ENCODE data around the gene KIRREL3. TPM values are rescaled to one million over a fixed set of nuclear protein-coding genes. Genes with fewer than 3 reads are reported as not detected.

The KIRREL3 gene
- polyA plus RNA-seq, 2 of the 4 experiments (the other 2 are of a cell fraction): 3.0 to 11.0 TPM

DNA sequence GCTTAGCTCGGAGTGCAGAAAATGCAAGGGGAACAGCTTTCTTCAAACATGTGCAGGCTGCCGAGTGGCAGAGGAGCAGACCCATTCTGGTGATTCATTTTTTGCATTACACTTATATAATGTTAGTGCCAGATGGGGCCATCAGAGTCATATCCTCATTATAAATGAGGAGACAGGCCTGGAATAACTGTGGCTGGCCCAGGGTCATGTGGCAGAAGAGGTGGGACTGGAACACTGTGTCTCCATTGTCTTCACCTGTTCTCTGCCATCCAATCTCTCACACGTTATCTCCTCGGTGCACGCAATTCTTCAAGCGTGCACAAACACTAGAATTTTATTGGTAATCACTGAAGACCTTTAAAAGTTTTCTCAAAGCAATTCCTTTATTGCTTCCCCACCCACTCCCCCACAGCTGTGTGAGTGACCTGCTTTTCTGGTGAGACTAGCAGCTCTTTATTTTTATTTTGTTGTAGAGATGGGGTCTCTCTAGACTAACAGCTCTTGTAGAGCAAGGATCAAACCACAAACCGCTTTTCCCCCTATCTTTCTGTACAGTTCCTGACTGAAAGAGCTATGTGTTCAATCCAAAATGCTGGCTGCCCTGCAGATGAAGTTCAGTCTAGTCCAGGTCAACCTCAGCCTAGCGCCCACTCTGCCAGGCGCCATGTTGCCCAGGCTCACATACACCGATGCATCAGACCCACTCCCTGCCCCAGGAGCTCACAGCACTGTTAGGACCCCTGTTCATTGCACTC lies 569.8 kb downstream of the KIRREL3 start:
- Histone ChIP-seq H3K4me1 (0 out of 3 replicates have a peak, but pooled peaks cover 7% of the 10 kb centered on the region), H3K4me2 (no peak overlapping the region), H3K4me3 (no peak overlapping the region), H3K9me3 (no peaks in the 10 kb centered on the region), H3K27ac (no peak overlapping the region)
- ChIA-PET POLR2A (no interaction called here), CTCF (interaction anchor here (1.1 kb wide), 1 partner anchor 10 kb away, joined by 4 read pairs; no protein-coding TSS in a partner anchor)
- FAIRE-seq (no peak), ATAC-seq (no peak), DNase-seq (ENCODE audit: low read depth in 1 of 2, low spot score in 1 of 2) (no peak)
- 89% methylated on average over 10 of the region's 10 CpGs for WGBS (ENCODE audit: missing lambda C conversion rate)
- no peak for TF ChIP-seq RCOR1 (IDR thresholded peaks at IDR 0.05; ENCODE audit: low read depth, low read length)

DNA sequence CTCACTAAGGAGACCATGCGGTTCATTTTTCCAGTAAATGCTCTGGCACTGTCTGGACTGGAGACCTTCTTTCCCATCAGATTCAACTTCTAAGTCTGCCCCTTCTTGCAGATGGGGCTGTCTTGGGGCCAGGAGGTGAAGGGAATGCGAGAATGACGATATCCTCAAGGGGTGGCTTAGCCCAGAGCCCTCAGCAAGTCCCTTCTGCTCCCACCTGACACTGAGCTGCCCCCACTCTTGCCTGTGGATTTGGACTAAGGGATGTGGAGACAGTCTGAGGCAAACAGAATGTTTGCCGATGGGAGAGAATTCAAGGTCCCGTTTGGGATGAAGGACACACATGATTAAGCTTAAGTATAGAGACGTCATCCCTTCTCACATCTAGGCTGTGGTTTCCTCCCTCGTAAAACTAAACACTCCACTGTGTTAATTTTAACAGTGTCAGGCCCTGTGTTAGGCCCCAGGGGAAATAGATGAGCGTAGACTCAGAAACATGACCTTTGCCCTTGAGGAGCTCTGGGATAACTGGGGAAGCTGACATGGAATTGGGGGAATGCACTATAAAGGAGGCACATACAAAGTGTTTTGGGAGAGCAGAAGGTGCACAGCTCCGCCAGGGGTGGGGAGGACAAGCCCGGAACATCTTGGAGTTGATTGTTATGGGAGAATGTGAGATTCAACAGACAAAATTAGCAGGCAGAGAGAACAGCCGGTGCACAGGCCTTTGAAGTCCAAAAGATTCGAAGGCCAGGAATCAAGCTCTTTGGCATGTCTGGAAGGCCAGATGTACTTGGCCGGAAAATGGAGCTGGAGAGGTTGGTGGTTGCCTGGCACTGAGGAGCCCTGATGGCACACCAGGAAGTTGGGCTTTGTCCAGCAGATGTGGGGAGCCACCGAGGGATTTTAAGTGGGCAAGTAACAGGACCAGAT lies 573.5 kb downstream of the KIRREL3 start:
- no peak for TF ChIP-seq EHMT2 (IDR thresholded peaks at IDR 0.05; ENCODE audit: low read depth)
- no peak for TF ChIP-seq NR3C1 (IDR thresholded peaks at IDR 0.05)
- no peak for TF ChIP-seq ZNF302 (CRISPR knock-in tag; IDR thresholded peaks at IDR 0.05)
- TF ChIP-seq FOSB (CRISPR knock-in tag; IDR thresholded peaks at IDR 0.05): no peak
- TF ChIP-seq, protein P1, sequence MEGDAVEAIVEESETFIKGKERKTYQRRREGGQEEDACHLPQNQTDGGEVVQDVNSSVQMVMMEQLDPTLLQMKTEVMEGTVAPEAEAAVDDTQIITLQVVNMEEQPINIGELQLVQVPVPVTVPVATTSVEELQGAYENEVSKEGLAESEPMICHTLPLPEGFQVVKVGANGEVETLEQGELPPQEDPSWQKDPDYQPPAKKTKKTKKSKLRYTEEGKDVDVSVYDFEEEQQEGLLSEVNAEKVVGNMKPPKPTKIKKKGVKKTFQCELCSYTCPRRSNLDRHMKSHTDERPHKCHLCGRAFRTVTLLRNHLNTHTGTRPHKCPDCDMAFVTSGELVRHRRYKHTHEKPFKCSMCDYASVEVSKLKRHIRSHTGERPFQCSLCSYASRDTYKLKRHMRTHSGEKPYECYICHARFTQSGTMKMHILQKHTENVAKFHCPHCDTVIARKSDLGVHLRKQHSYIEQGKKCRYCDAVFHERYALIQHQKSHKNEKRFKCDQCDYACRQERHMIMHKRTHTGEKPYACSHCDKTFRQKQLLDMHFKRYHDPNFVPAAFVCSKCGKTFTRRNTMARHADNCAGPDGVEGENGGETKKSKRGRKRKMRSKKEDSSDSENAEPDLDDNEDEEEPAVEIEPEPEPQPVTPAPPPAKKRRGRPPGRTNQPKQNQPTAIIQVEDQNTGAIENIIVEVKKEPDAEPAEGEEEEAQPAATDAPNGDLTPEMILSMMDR (IDR thresholded peaks at IDR 0.05): no peak
- no peak for ATAC-seq
- Histone ChIP-seq H3K27ac (no peak overlapping the region), H3K9me3 (no peaks in the 10 kb centered on the region), H3K4me2 (no peak overlapping the region), H3K4me3 (no peak overlapping the region), H3K4me1 (0 out of 3 replicates have a peak, but pooled peaks cover 7% of the 10 kb centered on the region)
- WGBS (ENCODE audit: missing lambda C conversion rate): 83% methylated on average over 14 of the region's 14 CpGs
- POLR2A ChIA-PET: no interaction called here
- no peak for FAIRE-seq
- no peak for DNase-seq (ENCODE audit: low read depth in 1 of 2, low spot score in 1 of 2)
- CTCF ChIA-PET: interaction anchor here (0.6 to 1.1 kb wide), 2 partner anchors 13 to 116 kb away, joined by 3 read pairs; no protein-coding TSS in a partner anchor

DNA sequence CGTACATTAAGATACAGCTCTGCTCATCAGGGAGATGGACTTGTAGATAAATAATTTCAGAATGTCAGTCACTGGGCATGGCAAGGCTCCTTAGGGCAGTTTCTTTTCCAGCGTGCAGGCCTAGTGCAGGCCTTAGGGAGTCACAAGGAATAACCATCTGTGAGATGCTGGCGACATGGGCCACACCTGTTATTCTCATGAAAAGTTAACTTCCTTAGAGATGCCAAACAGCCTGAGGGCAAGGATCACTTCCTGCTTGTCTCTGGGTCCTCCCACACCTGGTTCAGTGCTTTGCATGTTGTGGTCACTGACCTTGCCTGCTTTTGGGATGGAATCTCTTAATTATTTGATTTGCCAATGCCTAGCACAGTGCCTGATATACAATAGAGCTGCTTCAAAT lies 574.5 kb downstream of the KIRREL3 start:
- no peak for TF ChIP-seq TP53 (CRISPR knock-in tag; IDR thresholded peaks at IDR 0.05)
- TF ChIP-seq PHF8 (IDR thresholded peaks at IDR 0.05; ENCODE audit: borderline replicate concordance, low read depth): no peak
- TF ChIP-seq FOSB (CRISPR knock-in tag; IDR thresholded peaks at IDR 0.05): no peak
- no peak for TF ChIP-seq CEBPB (IDR thresholded peaks at IDR 0.05)
- no peak for TF ChIP-seq CHD4 (IDR thresholded peaks at IDR 0.05; ENCODE audit: borderline replicate concordance)
- no peak for TF ChIP-seq MYC (IDR thresholded peaks at IDR 0.05; ENCODE audit: borderline replicate concordance, low read length)
- TF ChIP-seq, protein P2, sequence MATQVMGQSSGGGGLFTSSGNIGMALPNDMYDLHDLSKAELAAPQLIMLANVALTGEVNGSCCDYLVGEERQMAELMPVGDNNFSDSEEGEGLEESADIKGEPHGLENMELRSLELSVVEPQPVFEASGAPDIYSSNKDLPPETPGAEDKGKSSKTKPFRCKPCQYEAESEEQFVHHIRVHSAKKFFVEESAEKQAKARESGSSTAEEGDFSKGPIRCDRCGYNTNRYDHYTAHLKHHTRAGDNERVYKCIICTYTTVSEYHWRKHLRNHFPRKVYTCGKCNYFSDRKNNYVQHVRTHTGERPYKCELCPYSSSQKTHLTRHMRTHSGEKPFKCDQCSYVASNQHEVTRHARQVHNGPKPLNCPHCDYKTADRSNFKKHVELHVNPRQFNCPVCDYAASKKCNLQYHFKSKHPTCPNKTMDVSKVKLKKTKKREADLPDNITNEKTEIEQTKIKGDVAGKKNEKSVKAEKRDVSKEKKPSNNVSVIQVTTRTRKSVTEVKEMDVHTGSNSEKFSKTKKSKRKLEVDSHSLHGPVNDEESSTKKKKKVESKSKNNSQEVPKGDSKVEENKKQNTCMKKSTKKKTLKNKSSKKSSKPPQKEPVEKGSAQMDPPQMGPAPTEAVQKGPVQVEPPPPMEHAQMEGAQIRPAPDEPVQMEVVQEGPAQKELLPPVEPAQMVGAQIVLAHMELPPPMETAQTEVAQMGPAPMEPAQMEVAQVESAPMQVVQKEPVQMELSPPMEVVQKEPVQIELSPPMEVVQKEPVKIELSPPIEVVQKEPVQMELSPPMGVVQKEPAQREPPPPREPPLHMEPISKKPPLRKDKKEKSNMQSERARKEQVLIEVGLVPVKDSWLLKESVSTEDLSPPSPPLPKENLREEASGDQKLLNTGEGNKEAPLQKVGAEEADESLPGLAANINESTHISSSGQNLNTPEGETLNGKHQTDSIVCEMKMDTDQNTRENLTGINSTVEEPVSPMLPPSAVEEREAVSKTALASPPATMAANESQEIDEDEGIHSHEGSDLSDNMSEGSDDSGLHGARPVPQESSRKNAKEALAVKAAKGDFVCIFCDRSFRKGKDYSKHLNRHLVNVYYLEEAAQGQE (IDR thresholded peaks at IDR 0.05): no peak
- no peak for TF ChIP-seq EHMT2 (IDR thresholded peaks at IDR 0.05; ENCODE audit: low read depth)
- no peak for TF ChIP-seq MAFK (IDR thresholded peaks at IDR 0.05; ENCODE audit: partially characterized antibody)
- TF ChIP-seq ZSCAN20 (CRISPR knock-in tag; IDR thresholded peaks at IDR 0.05): no peak
- TF ChIP-seq POLR2AphosphoS2 (conservative IDR thresholded peaks at IDR 0.05; ENCODE audit: low read length): no peak
- no peak for TF ChIP-seq FOXS1 (CRISPR knock-in tag; IDR thresholded peaks at IDR 0.05)
- TF ChIP-seq, protein P3, sequence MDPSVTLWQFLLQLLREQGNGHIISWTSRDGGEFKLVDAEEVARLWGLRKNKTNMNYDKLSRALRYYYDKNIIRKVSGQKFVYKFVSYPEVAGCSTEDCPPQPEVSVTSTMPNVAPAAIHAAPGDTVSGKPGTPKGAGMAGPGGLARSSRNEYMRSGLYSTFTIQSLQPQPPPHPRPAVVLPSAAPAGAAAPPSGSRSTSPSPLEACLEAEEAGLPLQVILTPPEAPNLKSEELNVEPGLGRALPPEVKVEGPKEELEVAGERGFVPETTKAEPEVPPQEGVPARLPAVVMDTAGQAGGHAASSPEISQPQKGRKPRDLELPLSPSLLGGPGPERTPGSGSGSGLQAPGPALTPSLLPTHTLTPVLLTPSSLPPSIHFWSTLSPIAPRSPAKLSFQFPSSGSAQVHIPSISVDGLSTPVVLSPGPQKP (IDR thresholded peaks at IDR 0.05; ENCODE audit: low read depth, low read length): no peak
- no peak for TF ChIP-seq CBX2 (IDR thresholded peaks at IDR 0.05; ENCODE audit: borderline replicate concordance, low read depth)
- no peak for TF ChIP-seq BHLHE40 (IDR thresholded peaks at IDR 0.05; ENCODE audit: low read depth, low read length)
- TF ChIP-seq EP300 (IDR thresholded peaks at IDR 0.05): no peak
- TF ChIP-seq ZNF302 (CRISPR knock-in tag; IDR thresholded peaks at IDR 0.05): no peak
- no peak for TF ChIP-seq CBX8 (IDR thresholded peaks at IDR 0.05)
- FAIRE-seq (no peak), ATAC-seq (no peak), DNase-seq (ENCODE audit: low read depth in 1 of 2, low spot score in 1 of 2) (no peak)
- H3K27ac ChIP-seq: no peak overlapping the region
- CTCF ChIA-PET: interaction anchor here (0.6 kb wide), 1 partner anchor 14 kb away, joined by 3 read pairs; no protein-coding TSS in a partner anchor
- WGBS (ENCODE audit: missing lambda C conversion rate): 97% methylated on average over 3 of the region's 3 CpGs
- H3K4me1 ChIP-seq: no peaks in the 10 kb centered on the region
- no peak overlapping the region for H3K4me2 ChIP-seq
- POLR2A ChIA-PET: no interaction called here
- H3K9me3 ChIP-seq: no peaks in the 10 kb centered on the region
- no peak overlapping the region for H3K4me3 ChIP-seq

Measured in A549 (cell line).